HG03039 (cell line): ENCODE results near the gene GALNT9.
"Not testable (repeated sequence)": the region's sequence is repeated elsewhere in the genome, so short reads cannot be mapped to it uniquely, and the experiment has no call there.

Source experiments
- ATAC-seq: cut with Tn5 transposase; IDR thresholded peaks from one replicate; pipeline ENCODE4 v1.9.1; 2021; ENCODE audit warnings: mild to moderate bottlenecking, moderate library complexity; ENCODE audit not compliant: unreplicated experiment

Gene GALNT9

DNA sequence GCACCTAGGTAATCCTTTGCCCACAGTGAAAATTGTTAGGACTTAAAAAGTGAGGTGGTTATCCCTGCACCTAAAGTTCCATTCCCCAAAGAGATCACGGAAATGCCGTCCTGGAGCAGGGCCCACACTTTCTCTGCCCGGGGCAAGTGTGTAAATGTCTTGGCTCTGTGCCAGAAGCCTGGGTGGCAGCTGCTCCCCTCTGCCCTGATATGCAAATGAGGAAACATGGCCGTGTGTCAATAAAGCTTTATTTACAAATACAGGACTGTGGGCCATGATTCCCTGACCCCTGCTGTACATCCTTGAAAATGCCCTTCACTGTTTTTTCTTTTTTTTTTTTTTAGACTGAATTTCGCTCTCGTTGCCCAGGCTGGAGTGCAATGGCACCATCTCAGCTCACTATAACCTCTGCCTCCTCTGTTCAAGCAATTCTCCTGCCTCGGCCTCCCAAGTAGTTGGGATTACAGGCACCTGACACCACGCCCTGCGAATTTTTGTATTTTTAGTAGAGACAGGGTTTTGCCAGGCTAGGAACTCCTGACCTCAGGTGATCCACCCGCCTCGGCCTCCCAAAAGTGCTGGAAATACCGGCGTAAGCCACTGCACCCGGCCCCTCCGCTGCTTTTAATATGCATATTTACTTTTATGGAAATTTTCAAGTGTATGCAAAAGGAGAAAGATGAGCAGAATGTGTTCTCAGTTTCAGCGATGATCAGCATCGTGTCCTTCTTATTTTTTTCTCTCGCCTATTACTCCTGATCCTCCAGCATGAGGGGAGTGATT is 75.5 kb downstream of the GALNT9 start:
- ATAC-seq = no peak

GRCh38 chr12:132252981-132253380 is 76.4 kb downstream of the GALNT9 start:
- not testable (repeated sequence) for ATAC-seq

GRCh38 chr12:132251741-132252490 is 77.5 kb downstream of the GALNT9 start:
- no peak for ATAC-seq

DNA sequence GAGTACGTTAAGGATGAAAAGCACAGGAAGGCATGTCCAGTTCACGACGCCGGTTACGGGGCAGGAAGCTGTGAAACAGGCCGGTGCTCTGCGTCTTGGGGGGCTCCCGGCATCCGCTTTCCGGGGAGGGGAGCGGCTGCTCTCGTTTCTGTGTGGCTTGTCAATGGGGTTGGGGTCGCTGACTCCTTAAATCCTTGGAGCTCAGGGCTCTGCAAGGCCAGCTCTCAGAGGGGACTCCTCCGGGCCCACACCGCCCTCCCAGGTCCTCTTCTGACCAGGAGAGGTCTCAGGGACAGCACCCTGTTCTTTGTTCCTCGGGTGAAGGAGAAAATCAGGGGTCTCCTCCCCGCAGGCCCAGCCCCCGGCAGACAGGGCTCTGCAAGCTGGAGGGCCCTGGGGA is 78.1 kb downstream of the GALNT9 start:
- ATAC-seq = no peak

DNA sequence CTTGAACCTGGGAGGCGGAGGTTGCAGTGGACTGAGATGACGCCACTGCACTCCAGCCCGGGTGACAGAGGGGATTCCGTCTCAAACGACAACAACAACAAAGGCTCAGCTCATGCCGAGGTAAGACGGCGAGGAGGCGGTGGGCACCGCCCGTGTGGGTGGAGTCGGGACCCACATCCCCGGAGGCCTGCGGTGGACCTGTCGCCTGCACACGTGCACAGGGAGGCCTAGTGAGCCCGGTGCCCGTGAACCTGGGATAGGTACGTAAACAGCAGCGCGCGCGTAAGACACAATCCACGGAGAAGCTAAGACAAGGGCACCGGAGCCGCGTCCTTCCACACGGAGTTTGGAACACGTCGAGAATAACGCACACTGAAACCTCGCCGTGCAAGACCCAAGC is 78.7 kb downstream of the GALNT9 start:
- no peak for ATAC-seq

GRCh38 chr12:132249689-132250478 is 79.5 kb downstream of the GALNT9 start:
- ATAC-seq = no peak

DNA sequence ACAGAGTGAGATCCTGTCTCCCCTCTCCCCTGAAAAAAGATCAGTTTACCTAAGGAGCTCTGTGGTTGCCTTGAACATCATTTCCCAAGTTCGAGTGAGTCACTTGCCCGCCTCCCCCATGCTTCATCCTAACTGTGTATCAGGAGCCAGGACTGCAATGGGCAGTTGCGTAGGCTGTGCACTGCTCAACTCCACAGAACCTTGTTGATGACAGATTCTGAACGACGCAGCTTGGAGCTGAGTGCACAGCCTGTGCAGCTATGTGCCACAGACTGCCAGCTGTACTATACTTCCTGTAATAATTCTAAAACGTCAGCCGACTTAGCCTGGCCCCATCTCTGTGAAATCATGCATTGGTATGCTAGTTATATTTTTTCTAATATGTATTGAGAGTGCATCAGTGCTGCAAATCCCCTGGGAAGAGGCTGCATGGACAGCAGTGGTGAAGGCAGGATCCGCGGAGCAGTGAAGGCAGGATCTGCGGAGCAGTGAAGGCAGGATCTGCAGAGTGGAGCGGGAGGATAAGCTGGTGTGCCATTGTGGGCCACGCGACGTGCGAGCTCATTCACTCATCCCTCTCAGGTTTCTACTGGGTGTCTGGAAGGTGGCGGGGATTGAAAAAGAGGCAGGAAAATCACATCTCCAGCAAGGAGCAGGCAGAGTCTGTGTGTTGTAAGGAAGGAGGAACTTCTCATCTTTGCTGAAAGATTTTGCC is 80.8 kb downstream of the GALNT9 start:
- ATAC-seq = no peak

DNA sequence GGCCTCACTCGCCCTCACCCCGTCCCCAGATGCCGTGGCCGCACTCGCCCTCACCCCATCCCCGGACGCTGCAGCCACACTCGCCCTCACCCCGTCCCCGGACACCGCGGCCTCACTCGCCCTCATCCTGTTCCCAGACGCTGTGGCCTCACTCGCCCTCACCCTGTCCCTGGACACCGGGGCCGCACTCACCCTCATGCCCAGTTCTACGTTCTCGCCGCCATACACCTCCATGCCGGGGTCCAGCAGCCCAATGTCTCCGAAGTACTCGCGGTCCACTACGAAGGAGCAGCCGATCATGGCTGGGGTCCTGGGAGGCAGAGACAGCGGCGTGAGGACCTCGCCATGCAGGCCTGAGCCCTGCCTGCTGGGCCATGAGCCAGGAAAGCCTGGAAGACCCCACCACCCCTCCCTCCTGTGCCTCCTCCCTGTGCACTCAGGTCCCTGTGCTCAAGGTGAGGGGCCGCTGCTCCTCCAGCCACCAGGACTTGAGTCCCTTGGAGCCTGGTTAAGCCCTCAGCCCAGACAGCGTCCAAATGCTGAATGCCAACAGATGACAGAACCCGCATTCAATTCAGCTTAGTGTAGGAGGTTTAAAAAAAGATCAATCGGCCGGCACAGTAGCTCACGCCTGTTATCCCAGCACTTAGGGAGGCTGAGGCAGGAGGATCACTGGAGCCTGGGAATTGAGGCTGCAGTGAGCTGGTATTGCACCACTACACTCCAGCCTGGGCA is 81.5 kb downstream of the GALNT9 start:
- ATAC-seq = no peak

- ATAC-seq = no peak
Observed at GRCh38 chr12:132246997-132247717, 82.2 kb downstream of the GALNT9 start.

- ATAC-seq = no peak
Observed at GRCh38 chr12:132245521-132246101, 83.8 kb downstream of the GALNT9 start.

DNA sequence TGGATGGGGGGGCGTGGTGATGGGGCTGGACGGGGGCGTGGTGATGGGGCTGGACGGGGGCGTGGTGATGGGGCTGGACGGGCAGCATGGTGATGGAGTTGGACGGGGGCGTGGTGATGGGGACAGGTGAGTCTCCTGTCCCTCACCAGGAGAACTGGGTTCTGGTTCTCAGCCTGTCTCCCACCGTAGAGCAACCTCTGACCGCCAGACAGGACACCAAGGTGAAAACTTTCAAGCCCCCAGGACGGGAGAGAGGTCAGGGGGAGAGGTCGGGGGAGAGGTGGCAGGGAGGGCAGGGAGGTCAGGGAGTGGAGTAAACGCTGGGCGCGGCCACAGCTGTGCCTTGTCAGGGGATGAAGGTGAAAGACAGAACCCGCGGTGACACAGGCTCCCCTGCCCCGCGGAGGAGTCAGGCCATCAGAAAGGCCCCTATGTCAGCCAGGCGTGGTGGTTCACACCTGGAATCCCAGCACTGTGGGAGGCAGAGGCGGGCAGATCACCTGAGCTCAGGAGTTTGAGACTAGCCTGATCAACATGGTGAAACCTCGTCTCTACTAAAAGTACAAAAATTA is 84.6 kb downstream of the GALNT9 start:
- ATAC-seq = no peak

DNA sequence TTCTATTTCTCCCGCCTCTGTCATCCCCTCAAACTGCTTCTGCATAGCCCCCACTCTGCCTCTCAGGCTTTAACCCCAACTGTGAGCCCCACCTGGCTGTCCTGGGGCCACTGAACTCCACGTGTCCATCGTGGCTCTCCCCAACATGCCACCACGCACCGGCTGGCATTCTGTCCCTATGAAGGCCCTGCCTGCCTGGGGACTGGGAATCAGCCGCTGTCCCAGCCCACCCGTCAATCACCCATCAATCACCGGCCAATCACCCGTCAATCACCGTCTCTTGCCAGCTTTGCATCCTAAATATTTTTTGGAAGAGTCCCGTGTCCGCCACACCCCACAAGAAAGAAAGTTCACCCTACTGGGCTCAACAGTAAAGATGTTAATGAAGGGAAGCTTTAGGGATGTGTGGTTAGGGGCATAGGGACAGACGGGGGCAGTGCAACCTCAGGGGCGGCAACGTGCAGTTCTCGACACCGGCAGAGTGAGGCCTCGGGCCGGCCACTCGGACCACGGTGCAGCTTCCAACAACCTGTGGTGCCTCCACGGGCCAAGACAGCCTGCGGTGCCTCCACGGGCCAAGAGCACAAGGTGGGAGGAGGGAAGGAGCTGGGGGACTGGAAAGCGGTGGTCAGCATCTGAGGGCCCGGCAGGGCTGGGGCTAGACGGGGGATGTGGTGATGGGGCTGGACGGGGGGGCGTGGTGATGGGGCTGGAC is 85.6 kb downstream of the GALNT9 start:
- ATAC-seq = no peak

DNA sequence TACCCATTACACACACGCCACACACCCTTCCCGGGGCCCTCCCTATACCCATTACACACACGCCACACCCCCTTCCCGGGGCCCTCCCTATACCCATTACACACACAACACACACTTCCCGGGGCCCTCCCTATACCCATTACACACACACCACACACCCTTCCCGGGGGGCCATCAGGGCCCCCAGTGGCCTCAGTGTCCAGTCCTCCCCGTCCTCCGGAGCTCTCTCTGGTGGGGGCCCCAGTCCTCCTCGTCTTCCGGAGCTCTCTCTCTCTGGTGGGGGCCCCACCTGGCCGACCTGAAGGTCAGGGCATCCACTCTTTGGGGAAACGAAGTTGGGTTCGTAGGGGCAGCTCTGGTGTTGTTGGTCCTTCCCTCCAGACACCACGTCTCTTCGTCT is 86.2 kb downstream of the GALNT9 start:
- ATAC-seq = not testable (repeated sequence)

GRCh38 chr12:132240669-132241007 is 88.8 kb downstream of the GALNT9 start:
- ATAC-seq = not testable (repeated sequence)

- no peak for ATAC-seq
Observed at GRCh38 chr12:132239796-132240668, 89.4 kb downstream of the GALNT9 start.

DNA sequence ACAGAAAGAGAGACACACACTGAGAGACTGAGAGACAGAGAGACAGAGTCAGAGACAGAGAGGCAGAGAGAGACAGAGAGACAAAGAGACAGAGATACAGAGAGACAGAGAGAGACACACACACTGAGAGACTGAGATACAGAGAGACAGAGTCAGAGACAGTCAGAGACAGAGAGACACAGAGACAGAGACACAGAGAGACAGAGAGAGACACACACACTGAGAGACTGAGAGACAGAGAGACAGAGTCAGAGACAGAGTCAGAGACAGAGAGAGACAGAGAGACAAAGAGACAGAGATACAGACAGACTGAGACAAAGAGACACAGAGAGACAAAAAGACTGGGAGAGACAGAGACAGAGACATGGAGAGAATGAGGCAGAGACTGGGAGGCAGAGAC is 90.0 kb downstream of the GALNT9 start:
- ATAC-seq = no peak

DNA sequence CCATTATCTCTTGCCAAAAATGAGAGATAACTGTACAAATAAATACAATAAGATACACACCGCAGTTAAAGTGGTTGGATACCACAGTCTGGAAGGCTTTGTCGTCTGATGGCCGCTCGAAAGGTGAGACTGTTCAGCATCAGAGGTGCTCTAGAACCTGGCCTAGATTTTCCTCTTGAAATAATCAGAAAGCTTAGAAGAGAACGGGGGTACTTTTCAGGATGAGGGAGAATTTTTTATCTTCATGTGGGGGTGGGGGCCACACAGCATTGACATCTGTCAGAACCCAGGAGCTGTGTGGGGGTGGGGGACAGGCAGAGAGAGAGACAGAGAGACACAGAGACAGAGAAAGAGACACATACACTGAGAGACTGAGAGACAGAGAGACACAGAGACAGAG is 90.5 kb downstream of the GALNT9 start:
- no peak for ATAC-seq
